EL (cell line): ENCODE data around the gene COL11A2.
A peak's percentile ranks its signal among the peaks of the same experiment; 100 is the strongest.
"Not testable (repeated sequence)": the region's sequence is repeated elsewhere in the genome, so short reads cannot be mapped to it uniquely, and the experiment has no call there.

Source experiments
- DNase-seq: peaks from one replicate; pipeline ENCODE4 v3.0.0-alpha.2; 2016

Gene COL11A2

GRCh38 chr6:33192105-33192646, at the start of gene COL11A2:
Gene COL11A2, minus strand, starts transcription at chr6:33192467. Its CDS starts 227 bp downstream, at chr6:33192240.
- no peak for DNase-seq

- DNase-seq, result no peak
Measured at GRCh38 chr6:33241968-33242367, 49.7 kb upstream of the COL11A2 start.

GRCh38 chr6:33237741-33238140, 45.5 kb upstream of the COL11A2 start:
- DNase-seq, result no peak

- DNase-seq, result no peak
Measured at GRCh38 chr6:33236852-33237251, 44.6 kb upstream of the COL11A2 start.

GRCh38 chr6:33236328-33236727, 44.1 kb upstream of the COL11A2 start:
- DNase-seq, result no peak

- no peak for DNase-seq
Measured at GRCh38 chr6:33235221-33235634, 43.0 kb upstream of the COL11A2 start.

- not testable (repeated sequence) for DNase-seq
Measured at GRCh38 chr6:33226503-33227120, 34.3 kb upstream of the COL11A2 start.

- DNase-seq, result no peak
Measured at GRCh38 chr6:33217681-33218080, 25.4 kb upstream of the COL11A2 start.

- no peak for DNase-seq
Measured at GRCh38 chr6:33217246-33217645, 25.0 kb upstream of the COL11A2 start.

GRCh38 chr6:33216117-33216649, 23.9 kb upstream of the COL11A2 start:
- no peak for DNase-seq

GRCh38 chr6:33215271-33216116, 23.2 kb upstream of the COL11A2 start:
- DNase-seq, result no peak

- no peak for DNase-seq
Measured at GRCh38 chr6:33213989-33214335, 21.7 kb upstream of the COL11A2 start.

- DNase-seq, result peak; percentile 34
Measured at GRCh38 chr6:33213166-33213988, 21.1 kb upstream of the COL11A2 start.

- peak; percentile 32 for DNase-seq
Measured at GRCh38 chr6:33212857-33213165, 20.5 kb upstream of the COL11A2 start.

- DNase-seq, result no peak
Measured at GRCh38 chr6:33211666-33212422, 19.6 kb upstream of the COL11A2 start.

- DNase-seq, result no peak
Measured at GRCh38 chr6:33211136-33211535, 18.9 kb upstream of the COL11A2 start.

- DNase-seq, result no peak
Measured at GRCh38 chr6:33209856-33210255, 17.6 kb upstream of the COL11A2 start.

GRCh38 chr6:33208091-33208967, 16.1 kb upstream of the COL11A2 start, which contains the start of gene RING1:
Gene RING1, plus strand, starts transcription at chr6:33208500. Its CDS starts 323 bp downstream, at chr6:33208823.
- DNase-seq, result peak; percentile 75

GRCh38 chr6:33207552-33208090, 15.4 kb upstream of the COL11A2 start:
- DNase-seq, result peak; percentile 62

GRCh38 chr6:33206864-33207551, 14.7 kb upstream of the COL11A2 start:
- peak; percentile 77 for DNase-seq
